ENCODE results near the gene TSPAN4. TPM values are rescaled to one million over a fixed set of nuclear protein-coding genes. Genes with fewer than 3 reads are reported as not detected.

The TSPAN4 gene
- total and polyA plus RNA-seq, 2 of the 13 experiments (the other 11 are each of a cell fraction or from before 2014, with no cell fraction given): 31.7 to 68.3 TPM

DNA sequence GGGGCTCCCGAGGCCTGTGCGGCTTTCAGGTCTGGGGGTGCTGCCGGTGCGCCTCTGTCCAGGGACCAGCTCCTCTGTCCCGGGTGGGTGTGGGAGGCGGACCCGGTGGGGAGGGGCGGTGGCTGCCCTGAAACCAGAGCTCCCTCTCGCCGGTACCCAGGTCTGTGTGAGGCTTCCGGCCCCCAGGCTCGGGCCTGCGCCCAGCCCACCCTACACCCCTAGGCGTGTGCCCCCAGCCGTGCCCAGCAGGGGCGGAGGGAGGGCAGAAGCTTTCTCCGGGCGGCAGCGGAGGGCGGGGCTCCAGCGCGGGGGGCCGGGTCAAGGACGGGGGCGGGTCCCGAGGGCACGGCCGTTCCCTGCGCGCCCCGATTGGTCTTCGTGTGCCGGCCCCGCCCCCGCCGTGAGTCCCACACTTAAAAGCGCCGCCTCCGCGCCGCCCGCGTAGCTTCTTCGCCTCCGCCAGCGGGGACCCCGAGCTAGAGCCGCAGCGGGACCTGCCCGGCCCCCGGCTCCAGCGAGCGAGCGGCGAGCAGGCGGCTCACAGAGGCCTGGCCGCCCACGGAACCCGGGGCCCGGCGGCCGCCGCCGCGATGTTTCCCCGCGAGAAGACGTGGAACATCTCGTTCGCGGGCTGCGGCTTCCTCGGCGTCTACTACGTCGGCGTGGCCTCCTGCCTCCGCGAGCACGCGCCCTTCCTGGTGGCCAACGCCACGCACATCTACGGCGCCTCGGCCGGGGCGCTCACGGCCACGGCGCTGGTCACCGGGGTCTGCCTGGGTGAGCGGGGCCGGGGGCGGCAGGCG, 23.3 kb upstream of the TSPAN4 start (continued):
- no peak for TF ChIP-seq PRDM10 (CRISPR knock-in tag; IDR thresholded peaks at IDR 0.05; ENCODE audit: low read depth)
- TF ChIP-seq NBN (conservative IDR thresholded peaks at IDR 0.05): no peak
- TF ChIP-seq, protein P1, sequence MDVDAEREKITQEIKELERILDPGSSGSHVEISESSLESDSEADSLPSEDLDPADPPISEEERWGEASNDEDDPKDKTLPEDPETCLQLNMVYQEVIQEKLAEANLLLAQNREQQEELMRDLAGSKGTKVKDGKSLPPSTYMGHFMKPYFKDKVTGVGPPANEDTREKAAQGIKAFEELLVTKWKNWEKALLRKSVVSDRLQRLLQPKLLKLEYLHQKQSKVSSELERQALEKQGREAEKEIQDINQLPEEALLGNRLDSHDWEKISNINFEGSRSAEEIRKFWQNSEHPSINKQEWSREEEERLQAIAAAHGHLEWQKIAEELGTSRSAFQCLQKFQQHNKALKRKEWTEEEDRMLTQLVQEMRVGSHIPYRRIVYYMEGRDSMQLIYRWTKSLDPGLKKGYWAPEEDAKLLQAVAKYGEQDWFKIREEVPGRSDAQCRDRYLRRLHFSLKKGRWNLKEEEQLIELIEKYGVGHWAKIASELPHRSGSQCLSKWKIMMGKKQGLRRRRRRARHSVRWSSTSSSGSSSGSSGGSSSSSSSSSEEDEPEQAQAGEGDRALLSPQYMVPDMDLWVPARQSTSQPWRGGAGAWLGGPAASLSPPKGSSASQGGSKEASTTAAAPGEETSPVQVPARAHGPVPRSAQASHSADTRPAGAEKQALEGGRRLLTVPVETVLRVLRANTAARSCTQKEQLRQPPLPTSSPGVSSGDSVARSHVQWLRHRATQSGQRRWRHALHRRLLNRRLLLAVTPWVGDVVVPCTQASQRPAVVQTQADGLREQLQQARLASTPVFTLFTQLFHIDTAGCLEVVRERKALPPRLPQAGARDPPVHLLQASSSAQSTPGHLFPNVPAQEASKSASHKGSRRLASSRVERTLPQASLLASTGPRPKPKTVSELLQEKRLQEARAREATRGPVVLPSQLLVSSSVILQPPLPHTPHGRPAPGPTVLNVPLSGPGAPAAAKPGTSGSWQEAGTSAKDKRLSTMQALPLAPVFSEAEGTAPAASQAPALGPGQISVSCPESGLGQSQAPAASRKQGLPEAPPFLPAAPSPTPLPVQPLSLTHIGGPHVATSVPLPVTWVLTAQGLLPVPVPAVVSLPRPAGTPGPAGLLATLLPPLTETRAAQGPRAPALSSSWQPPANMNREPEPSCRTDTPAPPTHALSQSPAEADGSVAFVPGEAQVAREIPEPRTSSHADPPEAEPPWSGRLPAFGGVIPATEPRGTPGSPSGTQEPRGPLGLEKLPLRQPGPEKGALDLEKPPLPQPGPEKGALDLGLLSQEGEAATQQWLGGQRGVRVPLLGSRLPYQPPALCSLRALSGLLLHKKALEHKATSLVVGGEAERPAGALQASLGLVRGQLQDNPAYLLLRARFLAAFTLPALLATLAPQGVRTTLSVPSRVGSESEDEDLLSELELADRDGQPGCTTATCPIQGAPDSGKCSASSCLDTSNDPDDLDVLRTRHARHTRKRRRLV (CRISPR knock-in tag; IDR thresholded peaks at IDR 0.05): no peak
- TF ChIP-seq, protein P2, sequence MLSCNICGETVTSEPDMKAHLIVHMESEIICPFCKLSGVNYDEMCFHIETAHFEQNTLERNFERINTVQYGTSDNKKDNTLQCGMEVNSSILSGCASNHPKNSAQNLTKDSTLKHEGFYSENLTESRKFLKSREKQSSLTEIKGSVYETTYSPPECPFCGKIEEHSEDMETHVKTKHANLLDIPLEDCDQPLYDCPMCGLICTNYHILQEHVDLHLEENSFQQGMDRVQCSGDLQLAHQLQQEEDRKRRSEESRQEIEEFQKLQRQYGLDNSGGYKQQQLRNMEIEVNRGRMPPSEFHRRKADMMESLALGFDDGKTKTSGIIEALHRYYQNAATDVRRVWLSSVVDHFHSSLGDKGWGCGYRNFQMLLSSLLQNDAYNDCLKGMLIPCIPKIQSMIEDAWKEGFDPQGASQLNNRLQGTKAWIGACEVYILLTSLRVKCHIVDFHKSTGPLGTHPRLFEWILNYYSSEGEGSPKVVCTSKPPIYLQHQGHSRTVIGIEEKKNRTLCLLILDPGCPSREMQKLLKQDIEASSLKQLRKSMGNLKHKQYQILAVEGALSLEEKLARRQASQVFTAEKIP (CRISPR knock-in tag; IDR thresholded peaks at IDR 0.05; ENCODE audit: borderline replicate concordance): no peak
- no peak for TF ChIP-seq ZNF839 (CRISPR knock-in tag; IDR thresholded peaks at IDR 0.05; ENCODE audit: borderline replicate concordance)
- peak; percentile 75; the same call in 1 of the 2 replicates for TF ChIP-seq GTF2F1 (IDR thresholded peaks at IDR 0.05; ENCODE audit: low read length)
- TF ChIP-seq SYNCRIP (IDR thresholded peaks at IDR 0.05; ENCODE audit: insufficient read depth, low read depth, low read length): no peak
- TF ChIP-seq SIN3A (IDR thresholded peaks at IDR 0.05; ENCODE audit: borderline replicate concordance, low read depth, low read length): no peak
- no peak for TF ChIP-seq ZNF660 (CRISPR knock-in tag; IDR thresholded peaks at IDR 0.05; ENCODE audit: borderline replicate concordance, low read depth)
- no peak for TF ChIP-seq JARID2 (CRISPR knock-in tag; IDR thresholded peaks at IDR 0.05; ENCODE audit: insufficient replicate concordance)
- no peak for TF ChIP-seq BRCA1 (CRISPR knock-in tag; IDR thresholded peaks at IDR 0.05)
- no peak for TF ChIP-seq ZNF24 (IDR thresholded peaks at IDR 0.05)
- no peak for TF ChIP-seq SAFB2 (CRISPR knock-in tag; IDR thresholded peaks at IDR 0.05; ENCODE audit: borderline replicate concordance, low read depth)
- TF ChIP-seq BRD4 (CRISPR knock-in tag; IDR thresholded peaks at IDR 0.05): no peak
- TF ChIP-seq SMARCC2 (IDR thresholded peaks at IDR 0.05): no peak
- TF ChIP-seq PHF5A (CRISPR knock-in tag; IDR thresholded peaks at IDR 0.05; ENCODE audit: low read depth, unreplicated experiment): peak; percentile 23
